ENCODE results near the gene CCNJL.

The CCNJL gene

GRCh38 chr5:160312134-160312959 lies at the start of gene CCNJL:
TSS of gene CCNJL (minus strand) at chr5:160312564. CDS start at chr5:160311923, 641 bp downstream.
- H3K27ac ChIP-seq: no peak within 1 kb of the TSS
- TF ChIP-seq CTCF (IDR thresholded peaks at IDR 0.05) (no peak), ZFX (IDR thresholded peaks at IDR 0.05; ENCODE audit: borderline replicate concordance) (no peak)

- H3K27ac ChIP-seq: no peak overlapping the region
- TF ChIP-seq CTCF (IDR thresholded peaks at IDR 0.05) (no peak), ZFX (IDR thresholded peaks at IDR 0.05; ENCODE audit: borderline replicate concordance) (no peak)
These were observed 49.4 kb upstream of the CCNJL start for GRCh38 chr5:160361624-160362228.

GRCh38 chr5:160360310-160360709 lies 47.9 kb upstream of the CCNJL start:
- TF ChIP-seq CTCF (IDR thresholded peaks at IDR 0.05): no peak
- no peak for TF ChIP-seq ZFX (IDR thresholded peaks at IDR 0.05; ENCODE audit: borderline replicate concordance)
- no peak overlapping the region for H3K27ac ChIP-seq

GRCh38 chr5:160359816-160360215 lies 47.5 kb upstream of the CCNJL start:
- TF ChIP-seq ZFX (IDR thresholded peaks at IDR 0.05; ENCODE audit: borderline replicate concordance) (no peak), CTCF (IDR thresholded peaks at IDR 0.05) (no peak)
- no peak overlapping the region for H3K27ac ChIP-seq

- no peak overlapping the region for H3K27ac ChIP-seq
- no peak for TF ChIP-seq CTCF (IDR thresholded peaks at IDR 0.05)
- no peak for TF ChIP-seq ZFX (IDR thresholded peaks at IDR 0.05; ENCODE audit: borderline replicate concordance)
These were observed 46.9 kb upstream of the CCNJL start for GRCh38 chr5:160359242-160359641.

GRCh38 chr5:160357861-160358411 lies 45.6 kb upstream of the CCNJL start:
- TF ChIP-seq ZFX (IDR thresholded peaks at IDR 0.05; ENCODE audit: borderline replicate concordance) (no peak), CTCF (IDR thresholded peaks at IDR 0.05) (no peak)
- no peak overlapping the region for H3K27ac ChIP-seq

- TF ChIP-seq CTCF (IDR thresholded peaks at IDR 0.05) (no peak), ZFX (IDR thresholded peaks at IDR 0.05; ENCODE audit: borderline replicate concordance) (no peak)
- H3K27ac ChIP-seq: no peak overlapping the region
These were observed 45.0 kb upstream of the CCNJL start for GRCh38 chr5:160357394-160357793.

Measured in 22Rv1 (cell line).